Ishikawa (cell line): ENCODE results near the gene CDK5RAP1.

ENCODE experiments used
- CEBPB ChIP-seq: IDR thresholded peaks from 2 replicates; pipeline ENCODE4 v1.6.1; 2012
- EGR1 ChIP-seq: IDR thresholded peaks from 2 replicates; pipeline ENCODE4 v1.6.1; 2012
- EP300 ChIP-seq: IDR thresholded peaks from 2 replicates; pipeline ENCODE4 v1.6.1; 2012; ENCODE audit warnings: borderline replicate concordance
- NFIC ChIP-seq: IDR thresholded peaks from 2 replicates; pipeline ENCODE4 v1.6.1; 2012
- RAD21 ChIP-seq: IDR thresholded peaks from 2 replicates; pipeline ENCODE4 v1.6.1; 2012; ENCODE audit warnings: low read depth
- TEAD4 ChIP-seq: IDR thresholded peaks from 2 replicates; pipeline ENCODE4 v1.6.1; 2012
- TF ChIP-seq, protein P1 (sequence below): IDR thresholded peaks from 2 replicates; pipeline ENCODE4 v1.6.1; 2012
- TF ChIP-seq, protein P2 (sequence below): IDR thresholded peaks from 2 replicates; pipeline ENCODE4 v1.6.1; 2012; ENCODE audit warnings: low read depth, mild to moderate bottlenecking

DNA sequence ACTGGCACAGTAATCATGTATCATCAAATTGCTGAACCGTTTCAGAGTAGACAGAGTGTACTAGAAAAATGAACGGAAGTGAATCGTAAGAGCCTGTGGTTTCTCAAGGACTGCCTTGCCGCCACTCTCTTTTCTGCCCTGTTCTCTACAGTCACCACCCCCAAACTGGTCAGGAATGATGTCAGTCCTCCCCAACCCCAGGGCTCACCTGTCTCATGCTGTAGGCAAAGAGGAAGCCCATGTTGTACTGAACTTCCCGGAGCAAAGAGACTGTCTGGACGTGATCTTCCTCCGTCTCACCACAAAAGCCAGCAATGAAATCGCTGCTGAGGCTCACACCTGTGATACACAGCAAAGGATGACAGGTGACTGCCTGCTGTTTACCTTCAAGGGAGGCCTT lies 31.0 kb downstream of the CDK5RAP1 start:
- TF ChIP-seq NFIC (no peak), EP300 (no peak), EGR1 (no peak), CEBPB (no peak), TEAD4 (no peak), RAD21 (no peak)
- TF ChIP-seq, protein P1, sequence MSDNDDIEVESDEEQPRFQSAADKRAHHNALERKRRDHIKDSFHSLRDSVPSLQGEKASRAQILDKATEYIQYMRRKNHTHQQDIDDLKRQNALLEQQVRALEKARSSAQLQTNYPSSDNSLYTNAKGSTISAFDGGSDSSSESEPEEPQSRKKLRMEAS = no peak
- TF ChIP-seq, protein P2, sequence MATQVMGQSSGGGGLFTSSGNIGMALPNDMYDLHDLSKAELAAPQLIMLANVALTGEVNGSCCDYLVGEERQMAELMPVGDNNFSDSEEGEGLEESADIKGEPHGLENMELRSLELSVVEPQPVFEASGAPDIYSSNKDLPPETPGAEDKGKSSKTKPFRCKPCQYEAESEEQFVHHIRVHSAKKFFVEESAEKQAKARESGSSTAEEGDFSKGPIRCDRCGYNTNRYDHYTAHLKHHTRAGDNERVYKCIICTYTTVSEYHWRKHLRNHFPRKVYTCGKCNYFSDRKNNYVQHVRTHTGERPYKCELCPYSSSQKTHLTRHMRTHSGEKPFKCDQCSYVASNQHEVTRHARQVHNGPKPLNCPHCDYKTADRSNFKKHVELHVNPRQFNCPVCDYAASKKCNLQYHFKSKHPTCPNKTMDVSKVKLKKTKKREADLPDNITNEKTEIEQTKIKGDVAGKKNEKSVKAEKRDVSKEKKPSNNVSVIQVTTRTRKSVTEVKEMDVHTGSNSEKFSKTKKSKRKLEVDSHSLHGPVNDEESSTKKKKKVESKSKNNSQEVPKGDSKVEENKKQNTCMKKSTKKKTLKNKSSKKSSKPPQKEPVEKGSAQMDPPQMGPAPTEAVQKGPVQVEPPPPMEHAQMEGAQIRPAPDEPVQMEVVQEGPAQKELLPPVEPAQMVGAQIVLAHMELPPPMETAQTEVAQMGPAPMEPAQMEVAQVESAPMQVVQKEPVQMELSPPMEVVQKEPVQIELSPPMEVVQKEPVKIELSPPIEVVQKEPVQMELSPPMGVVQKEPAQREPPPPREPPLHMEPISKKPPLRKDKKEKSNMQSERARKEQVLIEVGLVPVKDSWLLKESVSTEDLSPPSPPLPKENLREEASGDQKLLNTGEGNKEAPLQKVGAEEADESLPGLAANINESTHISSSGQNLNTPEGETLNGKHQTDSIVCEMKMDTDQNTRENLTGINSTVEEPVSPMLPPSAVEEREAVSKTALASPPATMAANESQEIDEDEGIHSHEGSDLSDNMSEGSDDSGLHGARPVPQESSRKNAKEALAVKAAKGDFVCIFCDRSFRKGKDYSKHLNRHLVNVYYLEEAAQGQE = no peak
